K562 (cell line): ENCODE data around the gene C17orf113. TPM values are rescaled to one million over a fixed set of nuclear protein-coding genes. Genes with fewer than 3 reads are reported as not detected.

Source experiments
- FIP1L1 ChIP-seq: fragments of 200-400 bp; formaldehyde crosslinking; IDR thresholded peaks from 2 replicates; pipeline ENCODE4 v1.6.1; 2018; ENCODE audit warnings: mild to moderate bottlenecking, low read depth, low read length; ENCODE audit not compliant: poor library complexity, severe bottlenecking
- HIVEP1 ChIP-seq: fragments of 250-450 bp; sonication (Bioruptor Pico); IDR thresholded peaks from 2 replicates; pipeline ENCODE4 v1.4.0; 2020; ENCODE audit warnings: mild to moderate bottlenecking
- HSF4 ChIP-seq: fragments of 250-450 bp; sonication (Bioruptor Pico); IDR thresholded peaks from 2 replicates; pipeline ENCODE4 v2.1.2; 2022; ENCODE audit warnings: mild to moderate bottlenecking, moderate library complexity, borderline replicate concordance
- MBD2 ChIP-seq: sonication (generic); IDR thresholded peaks from 2 replicates; pipeline ENCODE4 v1.6.1; 2016; ENCODE audit warnings: low read depth, borderline replicate concordance
- NEUROD1 ChIP-seq: fragments of 150-350 bp; IDR thresholded peaks from 2 replicates; pipeline ENCODE4 v1.6.1; 2014; ENCODE audit warnings: borderline replicate concordance, low read length, low read depth; ENCODE audit not compliant: partially characterized antibody
- POLR2AphosphoS2 ChIP-seq: IDR thresholded peaks from 2 replicates; pipeline ENCODE4 v1.6.1; 2012; ENCODE audit warnings: low read length, improper control_type of control experiment
- POLR3G ChIP-seq: IDR thresholded peaks from 2 replicates; pipeline ENCODE4 v1.6.1; 2011; ENCODE audit not compliant: insufficient read length, insufficient replicate concordance; ENCODE audit errors: extremely low read depth
- PRMT5 ChIP-seq: sonication (generic); formaldehyde crosslinking; IDR thresholded peaks from 2 replicates; pipeline ENCODE4 v1.5.0; 2020; ENCODE audit warnings: missing genetic modification reagents
- ZBTB11 ChIP-seq, 3 experiments: fragments of 200-800 bp in 1 of 3; fragments of 250-450 bp in 1 of 3; fragments of 450-650 bp in 1 of 3; sonication (Bioruptor Pico) in 1 of 3; sonication (Bioruptor generic) in 1 of 3; formaldehyde crosslinking in 1 of 3; IDR thresholded peaks; 2 replicates each; pipeline versions ENCODE4 v1.6.1 to v1.8.0; 2016 to 2022; ENCODE audit warnings: mild to moderate bottlenecking in 2 of 3, missing genetic modification characterization in 2 of 3, missing compliant biosample characterization in 1 of 3, moderate library complexity in 1 of 3
- ZBTB26 ChIP-seq: fragments of 450-650 bp; formaldehyde crosslinking; IDR thresholded peaks from 2 replicates; pipeline ENCODE4 v1.4.0; 2022; ENCODE audit warnings: missing genetic modification characterization
- ZNF184 ChIP-seq: sonication (generic); formaldehyde crosslinking; IDR thresholded peaks from 2 replicates; pipeline ENCODE4 v1.5.0; 2020; ENCODE audit warnings: missing genetic modification reagents
- ZNF263 ChIP-seq: sonication (generic); formaldehyde crosslinking; IDR thresholded peaks from 2 replicates; pipeline ENCODE4 v1.8.0; 2022; ENCODE audit warnings: mild to moderate bottlenecking, missing genetic modification reagents, borderline replicate concordance
- ZNF347 ChIP-seq: fragments of 450-650 bp; formaldehyde crosslinking; IDR thresholded peaks from 2 replicates; pipeline ENCODE4 v1.4.0; 2020; ENCODE audit warnings: low read depth, mild to moderate bottlenecking, moderate library complexity
- ZNF408 ChIP-seq: fragments of 250-450 bp; sonication (Bioruptor Pico); IDR thresholded peaks from 2 replicates; pipeline ENCODE4 v1.4.0; 2020; ENCODE audit warnings: low read depth, mild to moderate bottlenecking, moderate library complexity
- ZNF586 ChIP-seq: fragments of 450-650 bp; formaldehyde crosslinking; conservative IDR thresholded peaks from 2 replicates; pipeline ENCODE4 v1.4.0; 2020; ENCODE audit warnings: mild to moderate bottlenecking, moderate library complexity
- ZNF79 ChIP-seq: fragments of 250-450 bp; sonication (Bioruptor Pico); IDR thresholded peaks from 2 replicates; pipeline ENCODE4 v1.4.0; 2020; ENCODE audit warnings: low read depth, mild to moderate bottlenecking, moderate library complexity
- polyA plus RNA-seq, 8 experiments: library from polyadenylated mRNA; depleted of rRNA in 4 of 8; stranded (reverse) in 5 of 8; unstranded in 3 of 8; fragments of >200 nt; fragmentation: Nextera tagmentation in 2 of 8; fragmentation: Illumina TruSeq in 1 of 8; extraction: Ambion mirVana in 2 of 8; extraction: Trizol in 1 of 8; gene quantifications; 2 replicates each; pipeline versions ENCODE4 v1.2.1 to v1.2.3, GENCODE V29; 2011 to 2014; ENCODE audit warnings: inconsistent platforms in 1 of 8, missing spikeins in 1 of 8
- total RNA-seq, 7 experiments: library from RNA; depleted of rRNA in 6 of 7; stranded (reverse); fragments of >200 nt in 6 of 7; fragmentation: Illumina TruSeq in 2 of 7; extraction: Trizol in 2 of 7; gene quantifications; 2 replicates each; pipeline versions ENCODE4 v1.2.1 to v1.2.3, GENCODE V29; 2011 to 2021; ENCODE audit warnings: low replicate concordance in 1 of 7
- TF ChIP-seq, protein P1 (sequence below), 2 experiments: fragments of 450-650 bp in 1 of 2; IDR thresholded peaks; 2 replicates each; pipeline ENCODE4 v1.6.1; 2011 to 2017; ENCODE audit warnings: low read depth in 2 of 2, antibody characterized with exemption in 1 of 2, borderline replicate concordance in 1 of 2, low read length in 1 of 2, mild to moderate bottlenecking in 1 of 2, mixed read lengths in 1 of 2; ENCODE audit not compliant: control insufficient read depth in 1 of 2

C17orf113 gene
- total and polyA plus RNA-seq, 9 of the 15 experiments (the other 6 are each of a cell fraction or from before 2014, with no cell fraction given), result 0.10 to 1.2 (median 0.31) TPM

- TF ChIP-seq ZNF184 (CRISPR knock-in tag), result no peak
- TF ChIP-seq, protein P1, sequence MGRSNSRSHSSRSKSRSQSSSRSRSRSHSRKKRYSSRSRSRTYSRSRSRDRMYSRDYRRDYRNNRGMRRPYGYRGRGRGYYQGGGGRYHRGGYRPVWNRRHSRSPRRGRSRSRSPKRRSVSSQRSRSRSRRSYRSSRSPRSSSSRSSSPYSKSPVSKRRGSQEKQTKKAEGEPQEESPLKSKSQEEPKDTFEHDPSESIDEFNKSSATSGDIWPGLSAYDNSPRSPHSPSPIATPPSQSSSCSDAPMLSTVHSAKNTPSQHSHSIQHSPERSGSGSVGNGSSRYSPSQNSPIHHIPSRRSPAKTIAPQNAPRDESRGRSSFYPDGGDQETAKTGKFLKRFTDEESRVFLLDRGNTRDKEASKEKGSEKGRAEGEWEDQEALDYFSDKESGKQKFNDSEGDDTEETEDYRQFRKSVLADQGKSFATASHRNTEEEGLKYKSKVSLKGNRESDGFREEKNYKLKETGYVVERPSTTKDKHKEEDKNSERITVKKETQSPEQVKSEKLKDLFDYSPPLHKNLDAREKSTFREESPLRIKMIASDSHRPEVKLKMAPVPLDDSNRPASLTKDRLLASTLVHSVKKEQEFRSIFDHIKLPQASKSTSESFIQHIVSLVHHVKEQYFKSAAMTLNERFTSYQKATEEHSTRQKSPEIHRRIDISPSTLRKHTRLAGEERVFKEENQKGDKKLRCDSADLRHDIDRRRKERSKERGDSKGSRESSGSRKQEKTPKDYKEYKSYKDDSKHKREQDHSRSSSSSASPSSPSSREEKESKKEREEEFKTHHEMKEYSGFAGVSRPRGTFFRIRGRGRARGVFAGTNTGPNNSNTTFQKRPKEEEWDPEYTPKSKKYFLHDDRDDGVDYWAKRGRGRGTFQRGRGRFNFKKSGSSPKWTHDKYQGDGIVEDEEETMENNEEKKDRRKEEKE (IDR thresholded peaks at IDR 0.05; ENCODE audit: borderline replicate concordance in 1 of 2, control insufficient read depth in 1 of 2, low read depth in 2 of 2, low read length in 1 of 2), result no peak
- no peak for TF ChIP-seq POLR3G
- TF ChIP-seq ZNF79 (CRISPR knock-in tag), result no peak
- peak in 1 of 3 experiments; percentile 82; a peak in 2 of 6 replicates for TF ChIP-seq ZBTB11 (CRISPR knock-in tag; IDR thresholded peaks at IDR 0.05)
- TF ChIP-seq PRMT5, result no peak
- no peak; the same call in 1 of the 2 replicates for TF ChIP-seq ZNF263 (CRISPR knock-in tag)
- TF ChIP-seq HIVEP1 (CRISPR knock-in tag), result no peak
- TF ChIP-seq ZNF347, result no peak
- no peak for TF ChIP-seq ZBTB26 (CRISPR knock-in tag)
- TF ChIP-seq POLR2AphosphoS2, result peak; percentile 88; the same call in 1 of the 2 replicates
- TF ChIP-seq FIP1L1, result peak; percentile 40
- peak; percentile 46 for TF ChIP-seq NEUROD1
- no peak for TF ChIP-seq ZNF586 (CRISPR knock-in tag)
- 0 out of 2 replicates have a peak, but pooled peaks have one; percentile 36 for TF ChIP-seq MBD2
- TF ChIP-seq HSF4, result no peak
- no peak for TF ChIP-seq ZNF408 (CRISPR knock-in tag)
Observed at GRCh38 chr17:42019509-42020404, 30.6 kb downstream of the C17orf113 start, which contains the start of gene NKIRAS2 (continued).
